HG03575 (cell line): ENCODE data around the gene TMEM151A.

Experiments
- ATAC-seq: cut with Tn5 transposase; IDR thresholded peaks from one replicate; pipeline ENCODE4 v1.9.1; 2021; ENCODE audit not compliant: unreplicated experiment, insufficient number of reproducible peaks, low FRiP score; ENCODE audit errors: extremely low read depth

The TMEM151A gene

DNA sequence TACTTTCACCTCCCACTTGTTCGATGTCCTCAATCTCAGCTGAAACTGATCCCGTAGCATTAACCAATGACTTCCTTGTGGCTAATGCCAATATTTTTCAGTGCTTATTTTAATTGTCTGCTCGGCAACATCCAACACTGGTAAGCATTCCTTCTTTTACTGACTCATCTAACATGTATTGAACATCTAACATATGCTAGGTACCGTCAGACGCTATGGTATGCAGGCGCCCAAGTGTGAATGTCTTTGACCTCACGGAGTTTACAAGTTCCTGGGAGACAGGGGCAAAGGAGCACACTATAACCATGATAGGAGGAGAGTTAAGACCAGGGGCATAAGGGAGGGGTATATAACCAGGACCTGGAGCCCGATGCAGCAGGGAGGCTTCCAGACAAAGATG, 51.5 kb downstream of the TMEM151A start:
- ATAC-seq: no peak

DNA sequence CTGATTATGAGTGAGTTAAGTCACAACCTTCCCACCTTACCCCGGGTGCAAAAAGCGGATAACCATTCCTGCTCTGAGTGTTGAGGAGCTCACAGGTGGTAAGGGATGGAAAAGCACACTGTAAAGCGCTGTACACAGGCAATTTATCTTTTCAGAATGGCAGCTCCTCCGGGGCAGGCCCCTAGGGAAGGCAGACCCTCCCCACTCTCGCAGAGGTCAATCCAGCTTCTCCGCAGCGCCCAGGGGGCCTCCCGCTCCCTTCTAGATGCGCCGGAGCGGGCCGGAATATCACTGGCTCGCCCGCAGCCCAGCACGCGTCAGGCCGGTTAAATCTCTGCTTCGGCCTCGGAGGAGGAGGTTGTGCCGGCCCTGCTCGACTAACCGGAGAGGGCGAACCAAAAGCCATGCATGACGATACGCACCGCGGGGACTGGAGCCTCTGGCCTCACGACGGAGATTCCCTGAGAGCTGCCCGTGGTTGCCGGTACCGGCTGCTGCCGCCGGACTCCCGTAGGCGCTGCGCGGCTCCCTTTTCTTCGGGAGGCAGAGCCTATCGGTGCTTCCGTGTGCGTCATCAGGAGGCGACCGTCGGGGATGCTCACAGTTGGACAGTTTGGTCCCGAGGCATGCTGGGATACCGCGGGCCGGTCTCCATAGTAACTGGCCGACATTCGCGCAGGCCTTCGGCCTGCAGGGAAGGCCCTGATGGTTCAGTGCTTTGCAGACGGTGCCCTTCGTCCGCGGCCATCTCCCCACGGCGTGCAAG, 53.0 kb downstream of the TMEM151A start, which contains the start of gene BRMS1:
Gene BRMS1, minus strand, starts transcription at position 555 of the 766 bp plus-strand sequence. CDS start 2,870 bp downstream, outside the sequence.
- no peak for ATAC-seq

DNA sequence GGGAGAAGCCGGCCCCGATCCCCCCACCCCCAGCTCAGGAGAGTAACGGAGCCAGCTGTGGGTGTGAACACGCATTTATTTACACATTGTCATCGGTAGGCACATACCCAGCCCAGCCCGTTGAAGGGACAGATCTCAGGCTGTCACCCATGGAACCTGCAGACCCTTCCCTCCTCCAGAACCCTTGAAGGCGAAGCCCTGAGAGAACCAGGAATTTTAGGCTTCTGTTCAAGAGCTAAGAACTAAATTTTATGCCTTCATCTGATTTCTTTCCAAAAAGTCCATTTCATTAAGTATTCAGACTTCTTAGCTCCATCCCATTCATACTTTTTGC, 53.6 kb downstream of the TMEM151A start:
- ATAC-seq: no peak
